Measurements from ENCODE around the gene PLCG2.

DNA sequence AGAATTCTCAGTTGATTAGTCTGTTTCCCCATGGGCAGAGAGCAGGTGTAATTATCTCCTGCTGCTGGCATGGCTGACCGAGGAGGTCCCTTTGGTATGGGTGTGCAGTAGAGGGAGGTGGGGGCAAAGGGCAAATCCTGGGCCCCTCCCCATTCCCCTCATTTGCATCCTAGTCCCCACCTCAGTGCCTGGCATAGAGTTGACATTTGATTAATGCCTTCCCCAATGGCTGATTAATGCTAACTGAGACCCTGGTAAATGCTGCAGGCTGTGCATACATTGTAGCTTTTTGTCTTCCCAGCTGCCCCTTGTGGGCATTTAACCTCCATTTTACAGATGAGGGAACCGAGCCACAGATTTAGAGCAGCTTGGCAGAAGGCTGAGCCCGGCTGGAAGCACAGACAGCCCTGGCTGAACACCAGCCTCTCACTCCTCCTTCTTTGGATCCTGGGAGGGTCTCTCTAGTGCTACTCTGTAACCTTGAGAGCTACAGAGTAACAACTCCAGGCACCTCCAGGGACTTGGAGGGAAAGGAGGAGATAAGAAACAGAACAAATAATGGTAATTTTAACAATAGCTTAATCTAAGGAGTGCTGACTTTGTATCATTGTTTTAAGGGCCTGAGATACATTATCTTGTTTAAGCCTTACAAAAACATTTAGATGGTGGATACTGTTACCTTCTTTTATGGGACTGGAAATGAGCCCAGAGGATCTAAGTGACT, 5.1 kb downstream of the PLCG2 start:
- TF ChIP-seq, protein P1, sequence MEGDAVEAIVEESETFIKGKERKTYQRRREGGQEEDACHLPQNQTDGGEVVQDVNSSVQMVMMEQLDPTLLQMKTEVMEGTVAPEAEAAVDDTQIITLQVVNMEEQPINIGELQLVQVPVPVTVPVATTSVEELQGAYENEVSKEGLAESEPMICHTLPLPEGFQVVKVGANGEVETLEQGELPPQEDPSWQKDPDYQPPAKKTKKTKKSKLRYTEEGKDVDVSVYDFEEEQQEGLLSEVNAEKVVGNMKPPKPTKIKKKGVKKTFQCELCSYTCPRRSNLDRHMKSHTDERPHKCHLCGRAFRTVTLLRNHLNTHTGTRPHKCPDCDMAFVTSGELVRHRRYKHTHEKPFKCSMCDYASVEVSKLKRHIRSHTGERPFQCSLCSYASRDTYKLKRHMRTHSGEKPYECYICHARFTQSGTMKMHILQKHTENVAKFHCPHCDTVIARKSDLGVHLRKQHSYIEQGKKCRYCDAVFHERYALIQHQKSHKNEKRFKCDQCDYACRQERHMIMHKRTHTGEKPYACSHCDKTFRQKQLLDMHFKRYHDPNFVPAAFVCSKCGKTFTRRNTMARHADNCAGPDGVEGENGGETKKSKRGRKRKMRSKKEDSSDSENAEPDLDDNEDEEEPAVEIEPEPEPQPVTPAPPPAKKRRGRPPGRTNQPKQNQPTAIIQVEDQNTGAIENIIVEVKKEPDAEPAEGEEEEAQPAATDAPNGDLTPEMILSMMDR (IDR thresholded peaks at IDR 0.05): no peak
- TF ChIP-seq EP300 (IDR thresholded peaks at IDR 0.05) (no peak), POLR2A (IDR thresholded peaks at IDR 0.05) (no peak)

Data from ovary (tissue), 3 donors.